HepG2 (cell line): Measurements from ENCODE around the gene NLE1. TPM values are rescaled to one million over a fixed set of nuclear protein-coding genes. Genes with fewer than 3 reads are reported as not detected.

Experiments
- CAMTA2 ChIP-seq: sonication (generic); formaldehyde crosslinking; IDR thresholded peaks from 2 replicates; pipeline ENCODE4 v1.4.0; 2020; ENCODE audit warnings: mild to moderate bottlenecking, missing genetic modification reagents, borderline replicate concordance
- CBX5 ChIP-seq: sonication (generic); formaldehyde crosslinking; IDR thresholded peaks from 2 replicates; pipeline ENCODE4 v1.4.0; 2020; ENCODE audit warnings: missing genetic modification reagents, borderline replicate concordance
- CENPX ChIP-seq: sonication (generic); formaldehyde crosslinking; IDR thresholded peaks from 2 replicates; pipeline ENCODE4 v1.9.0; 2021; ENCODE audit warnings: mild to moderate bottlenecking, missing genetic modification reagents, moderate library complexity
- GABPA ChIP-seq, 2 experiments: IDR thresholded peaks; 2 replicates each; pipeline ENCODE4 v1.6.1; 2011 to 2016; ENCODE audit warnings: low read depth in 2 of 2, low read length in 1 of 2, missing biosample characterization in 1 of 2, missing genetic modification characterization in 1 of 2
- JARID2 ChIP-seq: sonication (generic); formaldehyde crosslinking; IDR thresholded peaks from 2 replicates; pipeline ENCODE4 v1.8.1; 2023; ENCODE audit warnings: missing genetic modification reagents, inconsistent platforms; ENCODE audit not compliant: insufficient replicate concordance
- RARA ChIP-seq: IDR thresholded peaks from 2 replicates; pipeline ENCODE4 v1.6.1; 2016; ENCODE audit warnings: missing genetic modification reagents, missing compliant biosample characterization
- REL ChIP-seq: sonication (generic); formaldehyde crosslinking; conservative IDR thresholded peaks from 2 replicates; pipeline ENCODE4 v1.8.0; 2022; ENCODE audit warnings: mild to moderate bottlenecking, missing genetic modification reagents, moderate library complexity
- SKI ChIP-seq: fragments of 450-650 bp; IDR thresholded peaks from one replicate; pipeline ENCODE4 v1.6.1; 2018; ENCODE audit warnings: mild to moderate bottlenecking; ENCODE audit not compliant: partially characterized antibody
- SOX13 ChIP-seq, 3 experiments: fragments of 450-650 bp in 1 of 3; sonication (generic) in 1 of 3; formaldehyde crosslinking in 1 of 3; IDR thresholded peaks in 2 of 3; conservative IDR thresholded peaks in 1 of 3; 2 replicates each; pipeline versions ENCODE4 v1.5.0 to v1.6.1; 2016 to 2020; ENCODE audit warnings: antibody characterized with exemption in 1 of 3, mild to moderate bottlenecking in 1 of 3, missing compliant biosample characterization in 1 of 3, missing genetic modification reagents in 1 of 3, moderate library complexity in 1 of 3
- ZNF616 ChIP-seq: sonication (generic); formaldehyde crosslinking; IDR thresholded peaks from 2 replicates; pipeline ENCODE4 v1.5.0; 2020; ENCODE audit warnings: low read depth, mild to moderate bottlenecking, missing genetic modification reagents
- polyA plus RNA-seq, 8 experiments: library from polyadenylated mRNA; depleted of rRNA in 3 of 8; stranded (reverse) in 7 of 8; unstranded in 1 of 8; fragments of >200 nt; fragmentation: Illumina TruSeq in 4 of 8; extraction: Trizol in 4 of 8; gene quantifications; 2 replicates each; pipeline versions ENCODE4 v1.2.1 to v1.2.3, GENCODE V29; 2011 to 2016; ENCODE audit warnings: low read depth in 4 of 8, missing spikeins in 1 of 8, mixed read lengths in 1 of 8; ENCODE audit not compliant: insufficient read depth in 1 of 8
- total RNA-seq, 5 experiments: library from RNA; depleted of rRNA; stranded (reverse); fragments of >200 nt; fragmentation: Illumina TruSeq; extraction: Trizol; gene quantifications; 2 replicates each; pipeline ENCODE4 v1.2.3, GENCODE V29; 2016; ENCODE audit warnings: low read depth in 1 of 5
- TF ChIP-seq, protein P1 (sequence below): sonication (generic); formaldehyde crosslinking; IDR thresholded peaks from 2 replicates; pipeline ENCODE4 v1.4.0; 2020; ENCODE audit warnings: mild to moderate bottlenecking, missing genetic modification reagents
- TF ChIP-seq, protein P2 (sequence below): sonication (generic); formaldehyde crosslinking; IDR thresholded peaks from 2 replicates; pipeline ENCODE4 v1.4.0; 2020; ENCODE audit warnings: missing genetic modification reagents
- TF ChIP-seq, protein P3 (sequence below): sonication (generic); formaldehyde crosslinking; conservative IDR thresholded peaks from 2 replicates; pipeline ENCODE4 v1.8.0; 2022; ENCODE audit warnings: low read depth, missing genetic modification reagents
- TF ChIP-seq, protein P4 (sequence below): sonication (generic); formaldehyde crosslinking; IDR thresholded peaks from 2 replicates; pipeline ENCODE4 v1.4.0; 2020; ENCODE audit warnings: mild to moderate bottlenecking, missing genetic modification reagents
- TF ChIP-seq, protein P5 (sequence below): sonication (generic); formaldehyde crosslinking; IDR thresholded peaks from 2 replicates; pipeline ENCODE4 v1.9.0; 2021; ENCODE audit warnings: missing genetic modification reagents, borderline replicate concordance

NLE1 gene
- total and polyA plus RNA-seq, 2 of the 13 experiments (the other 11 are each of a cell fraction or from before 2014, with no cell fraction given) = 20.3 to 34.5 TPM

DNA sequence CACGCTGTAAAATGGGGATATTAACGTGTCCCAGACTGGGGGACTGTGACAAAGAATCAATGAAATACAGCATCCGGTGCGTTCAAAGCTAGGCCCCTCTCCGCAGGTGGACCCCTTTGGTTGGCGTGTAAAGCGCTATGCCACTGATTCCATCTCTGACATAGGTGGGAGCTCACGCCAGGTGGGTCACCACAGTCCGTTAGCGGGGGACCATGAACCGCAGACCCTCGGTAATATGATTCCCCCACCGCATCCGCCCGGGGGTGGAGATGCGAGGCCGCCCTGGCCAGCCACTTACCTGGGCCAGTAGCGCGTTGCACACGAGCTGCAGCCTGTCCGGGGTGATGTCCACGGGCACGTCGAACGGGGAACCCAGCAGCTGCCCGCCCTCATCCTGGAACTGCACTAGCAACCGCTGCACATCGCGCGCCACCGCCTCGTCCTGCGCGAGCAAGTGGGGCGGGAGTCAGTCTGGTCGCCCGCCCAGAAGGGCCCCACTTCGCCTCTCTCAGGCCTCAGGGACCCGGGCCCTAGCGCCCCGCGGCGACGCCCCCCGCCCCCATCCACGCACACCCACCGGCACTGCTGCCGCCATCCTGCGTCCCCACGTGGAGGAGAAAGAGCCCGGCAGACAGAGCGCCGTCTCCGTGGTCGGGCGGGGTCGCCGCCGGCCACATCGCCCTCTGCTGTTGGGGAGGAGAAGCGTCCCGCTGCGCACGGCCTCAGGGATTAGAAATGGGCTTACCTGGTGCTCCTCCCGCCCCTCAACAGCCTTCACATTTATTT, at the start of gene NLE1 (continued):
- TF ChIP-seq RARA (CRISPR knock-in tag) (0 out of 2 replicates have a peak, but pooled peaks have one; percentile 41), JARID2 (peak; percentile 71), GABPA (IDR thresholded peaks at IDR 0.05; ENCODE audit: low read depth, low read length) (peak; percentile 42), GABPA (CRISPR knock-in tag; IDR thresholded peaks at IDR 0.05; ENCODE audit: low read depth) (peak; percentile 71), SOX13 (IDR thresholded peaks at IDR 0.05) (no peak), SOX13 (CRISPR knock-in tag; conservative IDR thresholded peaks at IDR 0.05 in 1 of 2, IDR thresholded peaks at IDR 0.05 in 1 of 2) (peak in 1 of 2 experiments; percentile 59; a peak in 2 of 4 replicates), REL (CRISPR knock-in tag) (peak; percentile 91; the same call in 1 of the 2 replicates), CAMTA2 (peak; percentile 70; the same call in 1 of the 2 replicates), ZNF616 (CRISPR knock-in tag) (no peak), CENPX (CRISPR knock-in tag) (no peak), CBX5 (CRISPR knock-in tag) (peak; percentile 76), SKI (peak; percentile 80)
- TF ChIP-seq, protein P1, sequence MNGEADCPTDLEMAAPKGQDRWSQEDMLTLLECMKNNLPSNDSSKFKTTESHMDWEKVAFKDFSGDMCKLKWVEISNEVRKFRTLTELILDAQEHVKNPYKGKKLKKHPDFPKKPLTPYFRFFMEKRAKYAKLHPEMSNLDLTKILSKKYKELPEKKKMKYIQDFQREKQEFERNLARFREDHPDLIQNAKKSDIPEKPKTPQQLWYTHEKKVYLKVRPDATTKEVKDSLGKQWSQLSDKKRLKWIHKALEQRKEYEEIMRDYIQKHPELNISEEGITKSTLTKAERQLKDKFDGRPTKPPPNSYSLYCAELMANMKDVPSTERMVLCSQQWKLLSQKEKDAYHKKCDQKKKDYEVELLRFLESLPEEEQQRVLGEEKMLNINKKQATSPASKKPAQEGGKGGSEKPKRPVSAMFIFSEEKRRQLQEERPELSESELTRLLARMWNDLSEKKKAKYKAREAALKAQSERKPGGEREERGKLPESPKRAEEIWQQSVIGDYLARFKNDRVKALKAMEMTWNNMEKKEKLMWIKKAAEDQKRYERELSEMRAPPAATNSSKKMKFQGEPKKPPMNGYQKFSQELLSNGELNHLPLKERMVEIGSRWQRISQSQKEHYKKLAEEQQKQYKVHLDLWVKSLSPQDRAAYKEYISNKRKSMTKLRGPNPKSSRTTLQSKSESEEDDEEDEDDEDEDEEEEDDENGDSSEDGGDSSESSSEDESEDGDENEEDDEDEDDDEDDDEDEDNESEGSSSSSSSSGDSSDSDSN (CRISPR knock-in tag) = peak; percentile 77
- TF ChIP-seq, protein P2, sequence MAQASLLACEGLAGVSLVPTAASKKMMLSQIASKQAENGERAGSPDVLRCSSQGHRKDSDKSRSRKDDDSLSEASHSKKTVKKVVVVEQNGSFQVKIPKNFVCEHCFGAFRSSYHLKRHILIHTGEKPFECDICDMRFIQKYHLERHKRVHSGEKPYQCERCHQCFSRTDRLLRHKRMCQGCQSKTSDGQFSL = 0 out of 2 replicates have a peak, but pooled peaks have one; percentile 35
- TF ChIP-seq, protein P3, sequence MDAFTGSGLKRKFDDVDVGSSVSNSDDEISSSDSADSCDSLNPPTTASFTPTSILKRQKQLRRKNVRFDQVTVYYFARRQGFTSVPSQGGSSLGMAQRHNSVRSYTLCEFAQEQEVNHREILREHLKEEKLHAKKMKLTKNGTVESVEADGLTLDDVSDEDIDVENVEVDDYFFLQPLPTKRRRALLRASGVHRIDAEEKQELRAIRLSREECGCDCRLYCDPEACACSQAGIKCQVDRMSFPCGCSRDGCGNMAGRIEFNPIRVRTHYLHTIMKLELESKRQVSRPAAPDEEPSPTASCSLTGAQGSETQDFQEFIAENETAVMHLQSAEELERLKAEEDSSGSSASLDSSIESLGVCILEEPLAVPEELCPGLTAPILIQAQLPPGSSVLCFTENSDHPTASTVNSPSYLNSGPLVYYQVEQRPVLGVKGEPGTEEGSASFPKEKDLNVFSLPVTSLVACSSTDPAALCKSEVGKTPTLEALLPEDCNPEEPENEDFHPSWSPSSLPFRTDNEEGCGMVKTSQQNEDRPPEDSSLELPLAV = 0 out of 2 replicates have a peak, but pooled peaks have one; percentile 57
- TF ChIP-seq, protein P4, sequence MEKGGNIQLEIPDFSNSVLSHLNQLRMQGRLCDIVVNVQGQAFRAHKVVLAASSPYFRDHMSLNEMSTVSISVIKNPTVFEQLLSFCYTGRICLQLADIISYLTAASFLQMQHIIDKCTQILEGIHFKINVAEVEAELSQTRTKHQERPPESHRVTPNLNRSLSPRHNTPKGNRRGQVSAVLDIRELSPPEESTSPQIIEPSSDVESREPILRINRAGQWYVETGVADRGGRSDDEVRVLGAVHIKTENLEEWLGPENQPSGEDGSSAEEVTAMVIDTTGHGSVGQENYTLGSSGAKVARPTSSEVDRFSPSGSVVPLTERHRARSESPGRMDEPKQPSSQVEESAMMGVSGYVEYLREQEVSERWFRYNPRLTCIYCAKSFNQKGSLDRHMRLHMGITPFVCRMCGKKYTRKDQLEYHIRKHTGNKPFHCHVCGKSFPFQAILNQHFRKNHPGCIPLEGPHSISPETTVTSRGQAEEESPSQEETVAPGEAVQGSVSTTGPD (CRISPR knock-in tag) = no peak
- TF ChIP-seq, protein P5, sequence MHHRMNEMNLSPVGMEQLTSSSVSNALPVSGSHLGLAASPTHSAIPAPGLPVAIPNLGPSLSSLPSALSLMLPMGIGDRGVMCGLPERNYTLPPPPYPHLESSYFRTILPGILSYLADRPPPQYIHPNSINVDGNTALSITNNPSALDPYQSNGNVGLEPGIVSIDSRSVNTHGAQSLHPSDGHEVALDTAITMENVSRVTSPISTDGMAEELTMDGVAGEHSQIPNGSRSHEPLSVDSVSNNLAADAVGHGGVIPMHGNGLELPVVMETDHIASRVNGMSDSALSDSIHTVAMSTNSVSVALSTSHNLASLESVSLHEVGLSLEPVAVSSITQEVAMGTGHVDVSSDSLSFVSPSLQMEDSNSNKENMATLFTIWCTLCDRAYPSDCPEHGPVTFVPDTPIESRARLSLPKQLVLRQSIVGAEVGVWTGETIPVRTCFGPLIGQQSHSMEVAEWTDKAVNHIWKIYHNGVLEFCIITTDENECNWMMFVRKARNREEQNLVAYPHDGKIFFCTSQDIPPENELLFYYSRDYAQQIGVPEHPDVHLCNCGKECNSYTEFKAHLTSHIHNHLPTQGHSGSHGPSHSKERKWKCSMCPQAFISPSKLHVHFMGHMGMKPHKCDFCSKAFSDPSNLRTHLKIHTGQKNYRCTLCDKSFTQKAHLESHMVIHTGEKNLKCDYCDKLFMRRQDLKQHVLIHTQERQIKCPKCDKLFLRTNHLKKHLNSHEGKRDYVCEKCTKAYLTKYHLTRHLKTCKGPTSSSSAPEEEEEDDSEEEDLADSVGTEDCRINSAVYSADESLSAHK (CRISPR knock-in tag) = no peak
